Nephron progenitor cell (in vitro differentiated cells): ENCODE measurements around the gene OTX1.
A peak's percentile ranks its signal among the peaks of the same experiment; 100 is the strongest.

ENCODE experiments used
- DNase-seq: peaks from one replicate; pipeline ENCODE4 v3.0.0; 2021
- H3K27ac Mint-ChIP-seq: 2 replicates; pipeline ENCODE4 v1.8.0; 2021; ENCODE audit warnings: mild to moderate bottlenecking, moderate library complexity, mixed read lengths
- H3K27me3 Mint-ChIP-seq: 2 replicates; pipeline ENCODE4 v1.8.0; 2021; ENCODE audit warnings: mild to moderate bottlenecking, low read depth, mixed read lengths; ENCODE audit not compliant: poor library complexity
- H3K36me3 Mint-ChIP-seq: 2 replicates; pipeline ENCODE4 v1.8.0; 2021; ENCODE audit warnings: low read depth, mixed read lengths
- H3K4me1 Mint-ChIP-seq: 2 replicates; pipeline ENCODE4 v1.8.0; 2021; ENCODE audit warnings: mixed read lengths
- H3K4me3 Mint-ChIP-seq: 2 replicates; pipeline ENCODE4 v1.8.0; 2021; ENCODE audit warnings: mild to moderate bottlenecking, moderate library complexity, mixed read lengths
- H3K9me3 Mint-ChIP-seq: 2 replicates; pipeline ENCODE4 v1.8.0; 2021; ENCODE audit warnings: mild to moderate bottlenecking, moderate library complexity, mixed read lengths
- CTCF ChIP-seq: fragments of 200-600 bp; sonication (generic); IDR thresholded peaks from 2 replicates; pipeline ENCODE4 v1.5.0; 2021; ENCODE audit warnings: antibody characterized with exemption

Gene OTX1

GRCh38 chr2:63051795-63052333 is 1.2 kb downstream of the OTX1 start:
- peaks cover 42% of the 10 kb centered on the region for H3K4me1 Mint-ChIP-seq
- no peak overlapping the region for H3K4me3 Mint-ChIP-seq
- H3K27ac Mint-ChIP-seq, result no peak overlapping the region
- no peaks in the 10 kb centered on the region for H3K9me3 Mint-ChIP-seq
- no peak for TF ChIP-seq CTCF
- no peaks in the 10 kb centered on the region for H3K36me3 Mint-ChIP-seq
- H3K27me3 Mint-ChIP-seq, result peaks cover 97% of the 10 kb centered on the region
- DNase-seq, result peak; percentile 25

GRCh38 chr2:63052411-63053080 is 1.9 kb downstream of the OTX1 start:
- TF ChIP-seq CTCF, result no peak
- peak; percentile 9 for DNase-seq

GRCh38 chr2:63053081-63053888 is 2.7 kb downstream of the OTX1 start:
- peak; percentile 16 for DNase-seq
- no peak for TF ChIP-seq CTCF
- Mint-ChIP-seq H3K27me3 (peaks cover 97% of the 10 kb centered on the region), H3K36me3 (no peaks in the 10 kb centered on the region), H3K4me3 (no peak overlapping the region), H3K9me3 (peaks cover 2% of the 10 kb centered on the region), H3K27ac (no peak overlapping the region), H3K4me1 (peaks cover 45% of the 10 kb centered on the region)

More at GRCh38 chr2:63052411-63053080, 1.9 kb downstream of the OTX1 start:
- H3K27ac Mint-ChIP-seq, result no peak overlapping the region
- H3K9me3 Mint-ChIP-seq, result no peaks in the 10 kb centered on the region
- no peak overlapping the region for H3K4me3 Mint-ChIP-seq
- H3K27me3 Mint-ChIP-seq, result peaks cover 97% of the 10 kb centered on the region
- no peaks in the 10 kb centered on the region for H3K36me3 Mint-ChIP-seq
- H3K4me1 Mint-ChIP-seq, result peaks cover 44% of the 10 kb centered on the region

- Mint-ChIP-seq H3K4me3 (no peak overlapping the region), H3K36me3 (no peaks in the 10 kb centered on the region), H3K9me3 (peaks cover 4% of the 10 kb centered on the region), H3K4me1 (peaks cover 42% of the 10 kb centered on the region), H3K27ac (no peak overlapping the region), H3K27me3 (peaks cover 97% of the 10 kb centered on the region)
- TF ChIP-seq CTCF, result peak; percentile 51
- peak; percentile 56 for DNase-seq
Observed at GRCh38 chr2:63053889-63054602, 3.4 kb downstream of the OTX1 start.

GRCh38 chr2:63054841-63055225 is 4.2 kb downstream of the OTX1 start:
- H3K4me1 Mint-ChIP-seq, result peaks cover 36% of the 10 kb centered on the region
- H3K27ac Mint-ChIP-seq, result no peak overlapping the region
- H3K36me3 Mint-ChIP-seq, result no peaks in the 10 kb centered on the region
- H3K9me3 Mint-ChIP-seq, result peaks cover 4% of the 10 kb centered on the region
- DNase-seq, result no peak
- no peak for TF ChIP-seq CTCF
- peaks cover 97% of the 10 kb centered on the region for H3K27me3 Mint-ChIP-seq
- no peak overlapping the region for H3K4me3 Mint-ChIP-seq
